ENCODE measurements around the gene GET4.

Gene GET4

DNA sequence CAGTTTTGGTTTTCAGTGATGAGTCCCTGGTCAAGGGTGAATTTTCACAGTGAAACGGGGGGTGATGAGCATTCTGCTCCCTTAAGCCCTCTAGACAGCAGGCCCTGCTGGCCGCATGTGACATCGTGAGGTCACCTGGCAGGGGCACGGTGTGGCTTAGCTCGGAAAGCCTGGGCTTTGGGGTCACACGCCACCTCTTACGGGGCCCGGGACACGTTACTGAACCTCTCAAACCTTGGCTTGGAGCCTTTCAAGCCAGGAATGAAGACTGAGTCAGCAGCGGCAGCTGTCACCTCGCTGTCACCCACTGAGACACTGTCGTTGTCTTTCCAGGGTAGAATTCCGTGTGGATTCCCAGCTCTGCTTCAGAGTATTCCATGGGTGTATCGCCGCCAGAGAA is 4.1 kb downstream of the GET4 start:
- TF ChIP-seq, protein P1, sequence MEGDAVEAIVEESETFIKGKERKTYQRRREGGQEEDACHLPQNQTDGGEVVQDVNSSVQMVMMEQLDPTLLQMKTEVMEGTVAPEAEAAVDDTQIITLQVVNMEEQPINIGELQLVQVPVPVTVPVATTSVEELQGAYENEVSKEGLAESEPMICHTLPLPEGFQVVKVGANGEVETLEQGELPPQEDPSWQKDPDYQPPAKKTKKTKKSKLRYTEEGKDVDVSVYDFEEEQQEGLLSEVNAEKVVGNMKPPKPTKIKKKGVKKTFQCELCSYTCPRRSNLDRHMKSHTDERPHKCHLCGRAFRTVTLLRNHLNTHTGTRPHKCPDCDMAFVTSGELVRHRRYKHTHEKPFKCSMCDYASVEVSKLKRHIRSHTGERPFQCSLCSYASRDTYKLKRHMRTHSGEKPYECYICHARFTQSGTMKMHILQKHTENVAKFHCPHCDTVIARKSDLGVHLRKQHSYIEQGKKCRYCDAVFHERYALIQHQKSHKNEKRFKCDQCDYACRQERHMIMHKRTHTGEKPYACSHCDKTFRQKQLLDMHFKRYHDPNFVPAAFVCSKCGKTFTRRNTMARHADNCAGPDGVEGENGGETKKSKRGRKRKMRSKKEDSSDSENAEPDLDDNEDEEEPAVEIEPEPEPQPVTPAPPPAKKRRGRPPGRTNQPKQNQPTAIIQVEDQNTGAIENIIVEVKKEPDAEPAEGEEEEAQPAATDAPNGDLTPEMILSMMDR (conservative IDR thresholded peaks at IDR 0.05): no peak
- H3K27ac ChIP-seq: peak overlapping the region; percentile 88

DNA sequence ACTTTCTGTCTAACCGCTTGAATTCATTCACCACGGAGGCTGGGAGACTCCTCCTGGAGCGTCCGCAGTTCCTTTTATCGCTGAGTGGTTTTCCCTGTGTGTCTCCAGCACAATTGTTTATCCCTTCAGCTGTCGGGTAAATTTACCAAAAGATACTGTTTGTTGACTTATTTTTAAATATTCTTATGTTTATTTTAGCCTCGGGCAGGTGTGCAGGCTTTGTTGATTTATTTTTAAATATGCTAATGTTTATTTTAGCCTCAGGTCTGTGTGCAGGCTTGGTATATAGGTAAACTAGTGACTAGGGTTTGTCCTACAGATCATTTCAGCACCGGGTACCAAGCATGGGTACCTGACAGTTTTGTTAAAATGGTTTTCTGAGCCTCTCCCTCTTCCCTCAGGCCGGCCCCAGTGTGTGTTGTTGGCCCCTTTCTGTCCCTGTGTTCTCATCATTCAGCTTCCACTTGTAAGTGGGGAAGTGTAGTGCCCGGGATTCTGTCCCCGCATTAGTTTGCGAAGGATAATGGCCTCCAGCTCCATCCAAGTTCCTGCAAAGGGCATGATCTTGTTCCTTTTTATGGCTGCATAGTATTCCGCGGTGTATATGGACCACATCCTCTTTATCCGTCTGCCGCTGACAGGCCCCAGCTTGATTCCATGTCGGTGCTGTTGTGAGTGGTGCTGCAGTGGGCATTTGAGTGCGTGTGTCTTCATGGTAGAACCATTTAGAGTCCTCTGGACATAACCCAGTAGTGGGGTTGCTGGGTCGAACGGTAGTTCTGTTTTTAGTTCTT is 5.3 kb downstream of the GET4 start:
- TF ChIP-seq, protein P1 (conservative IDR thresholded peaks at IDR 0.05): no peak
- H3K27ac ChIP-seq: peak overlapping the region; percentile 88

DNA sequence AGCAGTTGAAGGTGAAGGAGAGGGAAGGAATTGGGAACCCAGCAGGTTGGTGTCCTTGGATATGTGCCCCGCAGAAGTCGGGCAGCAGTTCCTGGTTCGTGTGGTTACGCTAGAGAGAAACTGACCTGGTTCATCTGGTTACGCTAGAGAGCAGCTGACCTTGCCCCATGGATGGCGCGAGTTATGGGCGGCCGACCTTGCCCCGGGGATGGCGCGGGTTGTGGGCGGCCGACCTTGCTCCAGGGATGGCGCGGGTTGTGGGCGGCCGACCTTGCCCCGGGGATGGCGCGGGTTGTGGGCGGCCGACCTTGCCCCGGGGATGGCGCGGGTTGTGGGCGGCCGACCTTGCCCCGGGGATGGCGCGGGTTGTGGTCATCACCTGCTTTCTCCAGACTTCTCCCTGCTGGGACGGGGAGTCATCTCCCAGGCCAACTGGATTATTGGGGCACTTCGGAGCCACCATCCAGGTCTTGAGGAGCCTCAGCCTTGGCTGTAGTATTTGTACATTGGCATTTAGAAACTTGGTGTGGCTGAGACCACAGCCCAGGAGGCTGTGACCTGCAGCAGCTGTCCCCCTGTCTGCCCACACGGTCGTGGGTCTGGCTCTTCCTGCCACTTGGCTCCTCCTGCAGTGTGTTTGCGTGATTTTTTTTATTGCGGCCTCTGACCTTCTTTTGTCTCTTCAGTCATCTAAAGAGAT is 6.1 kb downstream of the GET4 start:
- TF ChIP-seq, protein P1 (conservative IDR thresholded peaks at IDR 0.05): no peak
- peak overlapping the region; percentile 88 for H3K27ac ChIP-seq

DNA sequence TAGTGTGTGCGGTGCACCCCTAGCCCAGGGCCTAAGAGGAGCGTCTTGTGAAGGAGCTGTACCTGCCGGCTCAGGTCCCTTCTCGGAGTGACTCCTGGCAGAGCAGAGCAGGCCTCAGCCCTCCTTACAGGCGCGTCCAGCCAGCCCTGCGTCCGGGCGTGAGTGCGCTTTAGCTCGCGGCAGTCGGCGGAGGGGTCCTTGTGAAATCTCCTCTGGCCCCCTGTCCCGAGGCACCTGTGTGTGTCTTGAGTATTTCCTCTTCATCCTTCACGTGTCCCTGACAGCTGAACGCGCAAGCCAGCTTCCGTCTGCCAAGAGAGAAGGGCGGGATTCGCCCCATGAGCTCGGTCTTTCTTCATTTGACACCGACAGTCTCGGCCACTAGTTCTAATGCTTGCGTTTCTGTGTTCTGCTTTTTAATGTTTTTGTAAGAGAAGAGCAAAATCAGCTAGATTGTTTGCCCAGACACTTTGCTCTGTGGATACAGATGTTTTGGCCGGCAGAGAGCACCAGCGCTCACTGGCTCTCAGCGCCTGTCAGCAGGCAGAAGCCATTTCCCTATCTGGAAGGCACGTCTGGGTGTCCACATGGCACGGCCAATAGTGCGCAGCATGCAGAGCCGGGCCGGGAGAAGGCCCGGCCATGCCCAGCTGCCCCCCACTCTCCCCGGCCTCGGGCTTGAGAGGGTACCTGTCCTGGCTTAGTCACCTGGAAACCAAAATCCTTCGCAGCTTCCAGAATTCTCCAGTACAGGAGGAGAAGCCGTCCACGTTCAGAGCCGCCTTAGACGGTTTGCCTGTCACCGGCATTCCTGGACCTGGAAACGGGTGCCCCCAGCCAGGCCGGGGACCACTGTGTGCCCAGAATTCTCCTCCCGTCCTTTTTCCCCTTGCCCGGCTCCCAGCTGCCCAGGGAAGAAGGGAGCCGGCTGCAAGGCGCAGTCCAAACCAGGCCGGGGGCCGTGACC is 7.0 kb downstream of the GET4 start:
- peak overlapping the region; percentile 88 for H3K27ac ChIP-seq
- TF ChIP-seq, protein P1 (conservative IDR thresholded peaks at IDR 0.05): peak; percentile 33; the same call in 1 of the 2 replicates

DNA sequence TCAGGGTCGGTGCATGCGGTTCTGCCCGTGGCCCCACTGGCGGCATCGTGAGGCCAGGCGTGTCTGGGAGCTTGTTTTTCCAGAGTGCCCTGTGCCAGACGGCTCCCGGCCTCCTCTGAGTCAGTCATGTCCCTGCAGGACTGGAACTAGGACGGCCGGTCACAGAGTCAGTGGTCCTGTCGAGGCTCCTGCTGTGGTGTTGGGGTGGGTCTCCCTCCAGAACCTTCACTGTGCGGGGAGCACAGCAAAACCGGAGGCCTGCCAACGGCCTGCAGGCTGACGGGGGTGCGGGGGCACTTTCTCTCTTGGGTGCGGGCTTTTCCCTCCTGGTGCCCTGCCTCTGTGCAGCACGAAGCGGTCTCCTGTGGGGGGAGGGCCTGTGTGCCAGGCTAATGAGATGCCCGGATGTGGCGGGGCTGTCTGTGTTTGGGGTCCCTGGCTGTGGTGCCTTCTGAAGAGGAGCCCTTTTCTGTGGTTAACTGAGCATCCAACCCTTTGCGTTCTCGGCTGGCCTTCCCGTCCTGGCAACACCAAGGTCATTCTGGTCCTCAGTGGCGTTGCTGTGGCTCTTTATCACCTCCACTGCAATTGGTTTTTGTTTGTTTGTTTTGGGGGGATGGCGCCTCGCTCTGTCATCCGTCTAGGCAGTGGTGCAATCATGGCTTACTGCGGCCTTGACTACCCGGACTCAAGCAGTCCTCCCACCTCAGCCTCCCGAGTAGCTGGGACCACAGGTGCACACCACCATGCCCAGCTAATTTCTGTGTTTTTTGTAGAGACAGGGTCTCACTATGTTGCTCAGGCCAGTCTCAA is 8.0 kb downstream of the GET4 start:
- peak overlapping the region; percentile 88 for H3K27ac ChIP-seq
- TF ChIP-seq, protein P1 (conservative IDR thresholded peaks at IDR 0.05): no peak

DNA sequence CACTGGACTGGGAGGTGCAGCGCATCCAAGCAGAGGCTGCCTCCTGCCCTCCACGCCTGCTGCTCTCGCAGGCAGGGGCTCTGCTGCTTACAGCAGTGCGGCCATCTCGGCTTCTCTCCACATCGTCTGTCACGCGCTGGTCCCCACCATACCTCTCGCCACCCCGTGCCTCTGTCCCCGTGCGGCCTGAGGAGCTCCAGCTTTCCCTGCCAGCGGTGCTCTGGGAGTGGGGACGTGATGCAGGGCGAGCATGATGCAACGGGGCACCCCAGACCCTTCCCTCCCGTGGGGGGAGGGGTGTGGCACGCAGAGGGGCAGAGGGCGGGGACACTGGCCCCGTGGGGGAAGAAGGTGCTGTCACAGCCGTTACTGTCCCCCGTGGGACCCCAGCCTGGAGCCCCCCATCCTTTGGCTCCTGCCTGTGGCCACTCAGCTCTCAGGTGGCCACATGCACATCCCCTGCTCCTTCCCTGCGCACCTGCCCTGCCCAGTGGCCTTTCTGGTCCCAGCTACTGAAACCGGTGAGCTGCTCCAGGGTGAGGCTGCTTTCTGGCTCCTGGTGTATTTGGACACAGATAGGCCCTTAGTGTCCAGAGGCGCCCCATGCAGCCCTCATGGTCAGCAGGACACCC is 9.0 kb downstream of the GET4 start:
- peak overlapping the region; percentile 88 for H3K27ac ChIP-seq
- TF ChIP-seq, protein P1 (conservative IDR thresholded peaks at IDR 0.05): no peak

Measured in VCaP (cell line).